Cerebellar nuclear complex (tissue), 1 donor: ENCODE data around the gene PER2.

ENCODE experiments used
- DNase-seq, 2 experiments: peaks; one replicate each; lab custom pipeline; 2025; lab: John Stamatoyannopoulos, UW

The PER2 gene

GRCh38 chr2:238247002-238247822 lies 41.2 kb downstream of the PER2 start:
- no peak for DNase-seq

- DNase-seq = no peak
These were observed 44.3 kb downstream of the PER2 start for GRCh38 chr2:238244151-238244550.

GRCh38 chr2:238243496-238244076 lies 44.8 kb downstream of the PER2 start:
- no peak for DNase-seq

- DNase-seq = no peak
These were observed 45.5 kb downstream of the PER2 start for GRCh38 chr2:238242731-238243495.

- no peak for DNase-seq
These were observed 46.4 kb downstream of the PER2 start for GRCh38 chr2:238241970-238242369.

- peak in 1 of 2 experiments; percentile 8 for DNase-seq
These were observed 47.4 kb downstream of the PER2 start for GRCh38 chr2:238240757-238241711.

GRCh38 chr2:238239863-238240756 lies 48.3 kb downstream of the PER2 start, which contains the start of gene HES6:
Gene HES6, minus strand, starts transcription at chr2:238240038. Its CDS starts 133 bp downstream, at chr2:238239905.
- no peak for DNase-seq

- DNase-seq = no peak
These were observed 48.9 kb downstream of the PER2 start for GRCh38 chr2:238239543-238239862.

GRCh38 chr2:238238766-238239542 lies 49.5 kb downstream of the PER2 start:
- no peak for DNase-seq

- DNase-seq = no peak
These were observed 50.1 kb downstream of the PER2 start for GRCh38 chr2:238238311-238238765.

GRCh38 chr2:238237431-238238135 lies 50.8 kb downstream of the PER2 start:
- DNase-seq = no peak

GRCh38 chr2:238236571-238236970 lies 51.8 kb downstream of the PER2 start:
- DNase-seq = no peak

GRCh38 chr2:238235856-238236255 lies 52.6 kb downstream of the PER2 start:
- no peak for DNase-seq

- no peak for DNase-seq
These were observed 53.1 kb downstream of the PER2 start for GRCh38 chr2:238235331-238235732.

GRCh38 chr2:238233625-238234024 lies 54.8 kb downstream of the PER2 start:
- DNase-seq = no peak

- no peak for DNase-seq
These were observed 56.6 kb downstream of the PER2 start for GRCh38 chr2:238231809-238232208.

GRCh38 chr2:238231251-238231793 lies 57.1 kb downstream of the PER2 start:
- DNase-seq = peak in 1 of 2 experiments; percentile 42

- DNase-seq = no peak
These were observed 57.7 kb downstream of the PER2 start for GRCh38 chr2:238230699-238231098.

- no peak for DNase-seq
These were observed 59.7 kb downstream of the PER2 start for GRCh38 chr2:238228700-238229099.
